Measurements from ENCODE around the gene PFN4. TPM values are rescaled to one million over a fixed set of nuclear protein-coding genes. Genes with fewer than 3 reads are reported as not detected.

PFN4 gene
- total RNA-seq, 4 donors from 2014 or later: not detected

GRCh38 chr2:24163186-24163585, 40.1 kb upstream of the PFN4 start:
- DNase-seq: no peak
- intact Hi-C loops (cut with DNase I; ENCODE audit: low total_unique reads) (no loop called here), in situ Hi-C loops (cut with MboI; ENCODE audit: low sequenced_read_pairs in 4 of 4) (no loop called here)
- H3K27ac ChIP-seq: no peak overlapping the region
- H3K27me3 ChIP-seq: no peaks in the 10 kb centered on the region
- peaks cover 0 to 5% of the 10 kb centered on the region in 2 donors for H3K36me3 ChIP-seq
- H3K4me3 ChIP-seq: no peak overlapping the region
- no peaks in the 10 kb centered on the region for H3K9me3 ChIP-seq
- no peak for TF ChIP-seq CTCF (IDR thresholded peaks at IDR 0.05 in 4 of 5, conservative IDR thresholded peaks at IDR 0.05 in 1 of 5)
- no peak for TF ChIP-seq POLR2A (IDR thresholded peaks at IDR 0.05)
- ATAC-seq: no peak
- no peaks in the 10 kb centered on the region for H3K4me1 ChIP-seq

- in situ Hi-C loops (cut with MboI; ENCODE audit: low sequenced_read_pairs in 4 of 4) (no loop called here), intact Hi-C loops (cut with DNase I; ENCODE audit: low total_unique reads) (no loop called here)
- Histone ChIP-seq H3K36me3 (peaks cover 0 to 5% of the 10 kb centered on the region in 2 donors), H3K27ac (no peak overlapping the region), H3K4me3 (no peak overlapping the region), H3K27me3 (no peaks in the 10 kb centered on the region), H3K4me1 (no peaks in the 10 kb centered on the region), H3K9me3 (no peaks in the 10 kb centered on the region)
- no peak for DNase-seq
- no peak for TF ChIP-seq CTCF (IDR thresholded peaks at IDR 0.05 in 4 of 5, conservative IDR thresholded peaks at IDR 0.05 in 1 of 5)
- no peak for TF ChIP-seq POLR2A (IDR thresholded peaks at IDR 0.05)
- ATAC-seq: no peak
These were observed 39.4 kb upstream of the PFN4 start for GRCh38 chr2:24162494-24162893.

- Histone ChIP-seq H3K27me3 (no peaks in the 10 kb centered on the region), H3K27ac (no peak overlapping the region), H3K4me1 (no peaks in the 10 kb centered on the region), H3K9me3 (no peaks in the 10 kb centered on the region), H3K4me3 (no peak overlapping the region), H3K36me3 (peaks cover 0 to 5% of the 10 kb centered on the region in 2 donors)
- no peak for TF ChIP-seq CTCF (IDR thresholded peaks at IDR 0.05 in 4 of 5, conservative IDR thresholded peaks at IDR 0.05 in 1 of 5)
- in situ Hi-C loops (cut with MboI; ENCODE audit: low sequenced_read_pairs in 4 of 4): no loop called here
- ATAC-seq: no peak
- no peak for DNase-seq
- intact Hi-C loops (cut with DNase I; ENCODE audit: low total_unique reads): no loop called here
These were observed 37.6 kb upstream of the PFN4 start for GRCh38 chr2:24160761-24161160.

GRCh38 chr2:24159708-24160107, 36.6 kb upstream of the PFN4 start:
- DNase-seq: no peak
- in situ Hi-C loops (cut with MboI; ENCODE audit: low sequenced_read_pairs in 4 of 4): no loop called here
- Histone ChIP-seq H3K36me3 (peaks cover 0 to 5% of the 10 kb centered on the region in 2 donors), H3K4me1 (no peaks in the 10 kb centered on the region), H3K27me3 (no peaks in the 10 kb centered on the region), H3K4me3 (no peak overlapping the region), H3K9me3 (no peaks in the 10 kb centered on the region), H3K27ac (no peak overlapping the region)
- ATAC-seq: no peak
- TF ChIP-seq POLR2A (IDR thresholded peaks at IDR 0.05) (no peak), CTCF (IDR thresholded peaks at IDR 0.05 in 4 of 5, conservative IDR thresholded peaks at IDR 0.05 in 1 of 5) (no peak)
- intact Hi-C loops (cut with DNase I; ENCODE audit: low total_unique reads): no loop called here

GRCh38 chr2:24158131-24158530, 35.0 kb upstream of the PFN4 start:
- Histone ChIP-seq H3K4me3 (no peak overlapping the region), H3K36me3 (peaks cover 0 to 6% of the 10 kb centered on the region in 2 donors), H3K27ac (no peak overlapping the region), H3K27me3 (no peaks in the 10 kb centered on the region), H3K9me3 (no peaks in the 10 kb centered on the region), H3K4me1 (no peaks in the 10 kb centered on the region)
- TF ChIP-seq POLR2A (IDR thresholded peaks at IDR 0.05): no peak
- TF ChIP-seq CTCF (IDR thresholded peaks at IDR 0.05 in 4 of 5, conservative IDR thresholded peaks at IDR 0.05 in 1 of 5): no peak
- DNase-seq (no peak), ATAC-seq (no peak)
- in situ Hi-C loops (cut with MboI; ENCODE audit: low sequenced_read_pairs in 4 of 4): no loop called here
- intact Hi-C loops (cut with DNase I; ENCODE audit: low total_unique reads): no loop called here
